Bronchial epithelial cell (primary cell): ENCODE measurements around the gene ABCA2. TPM values are rescaled to one million over a fixed set of nuclear protein-coding genes. Genes with fewer than 3 reads are reported as not detected.

ENCODE experiments used
- DNase-seq: peaks from one replicate; pipeline ENCODE4 v3.0.0-alpha.2; 2010; ENCODE audit warnings: low read depth
- FAIRE-seq: peaks from 2 replicates; lab custom pipeline; 2011; peaks lifted over from hg19 to GRCh38; lab: Jason Lieb, UNC
- H3K27me3 ChIP-seq: 2 replicates; pipeline ENCODE4 v1.5.1; 2011; ENCODE audit warnings: low read length; ENCODE audit not compliant: control insufficient read depth, insufficient read depth
- H3K36me3 ChIP-seq: 2 replicates; pipeline ENCODE4 v1.5.1; 2011; ENCODE audit warnings: low read length; ENCODE audit not compliant: control insufficient read depth, insufficient read depth
- H3K4me3 ChIP-seq: 2 replicates; pipeline ENCODE4 v1.5.1; 2011; ENCODE audit warnings: mild to moderate bottlenecking, low read depth, low read length, control low read depth
- CTCF ChIP-seq: IDR thresholded peaks from 2 replicates; pipeline ENCODE4 v1.5.1; 2011; ENCODE audit warnings: mild to moderate bottlenecking, moderate library complexity, low read length, control low read depth, inconsistent platforms; ENCODE audit not compliant: insufficient read depth, severe bottlenecking
- total RNA-seq: library from RNA; depleted of rRNA; stranded (reverse); fragments of >200 nt; gene quantifications from 2 replicates; pipeline ENCODE4 v1.2.1, GENCODE V29; 2014

Gene ABCA2
- total RNA-seq, 1 donor from 2014 or later, result 5.5 TPM

- TF ChIP-seq CTCF, result no peak
- DNase-seq, result no peak
- no peaks in the 10 kb centered on the region for H3K27me3 ChIP-seq
- H3K36me3 ChIP-seq, result peaks cover 2% of the 10 kb centered on the region
- no peak overlapping the region for H3K4me3 ChIP-seq
- FAIRE-seq, result no peak
These were observed 33.7 kb downstream of the ABCA2 start for GRCh38 chr9:136994180-136994887.

- DNase-seq, result no peak
- TF ChIP-seq CTCF, result no peak
- peak overlapping the region; percentile 62 for H3K4me3 ChIP-seq
- H3K27me3 ChIP-seq, result no peaks in the 10 kb centered on the region
- peaks cover 2% of the 10 kb centered on the region for H3K36me3 ChIP-seq
- no peak for FAIRE-seq
These were observed 35.1 kb downstream of the ABCA2 start for GRCh38 chr9:136992819-136993369.

GRCh38 chr9:136991993-136992818 is 35.8 kb downstream of the ABCA2 start, which contains the start of gene PAXX:
Gene PAXX (plus strand): TSS chr9:136992422. CDS start chr9:136992444, 22 bp downstream.
- Histone ChIP-seq H3K36me3 (peaks cover 2% of the 10 kb centered on the region), H3K27me3 (no peaks in the 10 kb centered on the region), H3K4me3 (peak within 1 kb of the TSS; percentile 62)
- FAIRE-seq, result no peak
- peak; percentile 66 for DNase-seq
- TF ChIP-seq CTCF, result no peak

- Histone ChIP-seq H3K4me3 (no peak overlapping the region), H3K27me3 (no peaks in the 10 kb centered on the region), H3K36me3 (peaks cover 2% of the 10 kb centered on the region)
- no peak for DNase-seq
- TF ChIP-seq CTCF, result no peak
- FAIRE-seq, result no peak
These were observed 37.7 kb downstream of the ABCA2 start for GRCh38 chr9:136990242-136990911.

GRCh38 chr9:136988872-136989271 is 39.2 kb downstream of the ABCA2 start:
- TF ChIP-seq CTCF, result no peak
- DNase-seq (no peak), FAIRE-seq (no peak)
- Histone ChIP-seq H3K4me3 (no peak overlapping the region), H3K36me3 (peaks cover 2% of the 10 kb centered on the region), H3K27me3 (peaks cover 9% of the 10 kb centered on the region)
